ENCODE data around the gene FETUB.
"Not testable (repeated sequence)": the region's sequence is repeated elsewhere in the genome, so short reads cannot be mapped to it uniquely, and the experiment has no call there.

The FETUB gene

DNA sequence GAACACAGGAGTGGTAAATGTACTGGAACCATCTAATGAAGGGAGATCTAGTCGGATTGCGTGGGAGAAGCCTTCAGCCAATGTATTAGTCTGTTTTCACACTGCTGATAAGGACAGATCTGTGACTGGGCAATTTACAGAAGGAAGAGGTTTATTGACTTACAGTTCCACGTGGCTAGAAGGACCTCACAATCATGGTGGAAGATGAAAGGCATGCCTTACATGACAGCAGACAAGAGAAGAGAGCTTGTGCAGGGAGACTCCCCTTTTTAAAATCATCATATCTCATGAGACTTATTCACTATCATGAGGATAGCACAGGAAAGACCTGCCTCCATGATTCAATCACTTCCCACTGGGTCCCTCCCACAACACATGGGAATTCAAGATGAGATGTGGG is 42.6 kb downstream of the FETUB start:
- DNase-seq: no peak

DNA sequence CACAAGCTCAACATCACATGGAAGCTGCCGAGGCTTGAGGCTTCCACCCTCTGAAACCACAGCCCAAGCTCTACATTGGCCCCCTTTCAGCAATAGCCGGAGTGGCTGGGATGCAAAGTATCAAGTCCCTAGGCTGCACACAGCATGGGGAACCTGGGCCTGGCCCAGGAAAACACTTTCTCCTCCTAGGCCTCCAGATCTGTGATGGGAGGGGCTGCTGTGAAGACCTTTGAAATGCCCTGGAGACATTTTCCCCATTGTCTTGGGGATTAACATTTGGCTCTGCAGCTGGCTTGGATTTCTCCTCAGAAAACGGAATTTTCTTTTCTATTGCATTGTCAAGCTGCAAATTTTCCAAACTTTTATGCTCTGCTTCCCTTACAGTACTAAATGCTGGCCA is 43.8 kb downstream of the FETUB start:
- no peak for DNase-seq

DNA sequence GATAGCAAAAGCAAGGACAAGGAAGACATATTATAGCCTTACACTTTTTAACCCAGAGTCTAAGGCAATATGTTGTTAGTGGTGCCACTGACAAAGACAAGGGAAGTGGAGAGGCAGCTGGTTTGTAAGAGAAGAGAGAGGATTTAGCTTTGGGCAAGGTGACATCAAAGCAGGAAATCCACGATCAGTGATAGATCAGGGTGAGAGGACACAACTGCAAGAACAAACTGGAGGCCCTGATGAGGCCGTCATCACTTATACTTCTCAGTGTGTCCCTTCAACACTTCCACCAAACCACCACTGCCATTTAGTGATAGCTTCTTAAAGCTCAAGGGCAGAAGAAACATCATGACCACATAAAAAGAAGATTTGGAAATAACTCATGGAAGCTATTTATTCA is 46.3 kb downstream of the FETUB start:
- DNase-seq: not testable (repeated sequence)

DNA sequence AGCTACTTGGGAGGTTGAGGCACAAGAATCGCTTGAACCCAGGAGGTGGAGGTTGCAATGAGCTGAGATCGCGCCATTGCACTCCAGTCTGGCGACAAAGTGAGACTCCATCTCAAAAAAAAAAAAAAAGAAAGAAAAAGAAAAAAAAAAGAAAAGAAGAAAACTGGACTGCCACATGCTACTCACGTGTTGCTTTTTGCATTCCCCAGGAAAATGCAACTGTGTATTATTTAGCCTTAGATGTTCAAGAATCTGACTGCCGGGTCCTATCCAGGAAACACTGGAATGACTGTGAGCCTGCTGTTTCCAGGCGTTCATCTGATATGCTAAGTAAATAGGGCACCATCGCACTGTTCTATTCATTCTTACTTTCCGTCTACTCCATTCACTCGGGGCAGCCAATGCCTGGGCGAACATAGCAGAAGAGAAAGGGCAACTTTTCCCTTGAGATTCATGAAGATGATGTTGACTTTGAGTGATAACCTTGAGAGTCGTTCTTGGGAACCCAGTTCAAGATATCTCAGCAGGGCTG is 47.0 kb downstream of the FETUB start:
- DNase-seq: no peak

DNA sequence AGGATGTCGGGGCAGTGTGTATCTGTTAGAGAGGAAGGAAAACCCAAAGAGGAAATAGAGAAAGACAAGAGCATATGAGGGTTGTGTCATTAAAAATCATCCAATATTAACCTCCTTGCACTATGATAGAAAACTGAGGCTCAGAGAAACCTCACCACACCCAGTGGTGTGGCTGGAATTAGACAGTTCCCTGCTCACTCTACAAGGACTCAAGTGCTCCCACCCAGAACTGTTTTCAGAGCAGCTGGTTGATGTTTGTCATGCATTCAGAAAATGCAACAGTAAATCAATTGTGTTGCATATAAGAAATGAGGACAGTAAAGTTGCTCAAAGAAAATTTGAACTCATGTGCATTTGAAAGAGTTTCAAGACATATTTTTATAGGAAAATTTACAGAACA is 50.1 kb downstream of the FETUB start:
- not testable (repeated sequence) for DNase-seq

DNA sequence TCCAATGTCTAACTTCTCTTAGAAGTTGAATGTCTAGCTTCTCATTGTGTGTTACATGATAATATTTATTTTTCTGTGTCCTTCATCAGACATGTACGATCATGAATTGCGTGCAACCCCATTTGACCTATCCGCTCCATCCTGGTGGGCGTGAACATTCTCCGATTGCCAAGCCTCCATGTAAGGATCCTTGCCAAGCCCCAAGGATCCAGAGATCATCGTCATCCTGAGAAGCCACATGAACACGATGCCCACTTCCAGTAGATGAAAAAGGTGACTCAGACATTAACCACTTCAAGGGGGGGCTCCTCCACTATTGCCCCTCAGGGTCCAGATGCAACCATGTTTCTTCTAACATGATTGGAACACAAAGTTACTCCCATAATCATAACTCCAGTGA is 51.5 kb downstream of the FETUB start:
- DNase-seq: no peak

DNA sequence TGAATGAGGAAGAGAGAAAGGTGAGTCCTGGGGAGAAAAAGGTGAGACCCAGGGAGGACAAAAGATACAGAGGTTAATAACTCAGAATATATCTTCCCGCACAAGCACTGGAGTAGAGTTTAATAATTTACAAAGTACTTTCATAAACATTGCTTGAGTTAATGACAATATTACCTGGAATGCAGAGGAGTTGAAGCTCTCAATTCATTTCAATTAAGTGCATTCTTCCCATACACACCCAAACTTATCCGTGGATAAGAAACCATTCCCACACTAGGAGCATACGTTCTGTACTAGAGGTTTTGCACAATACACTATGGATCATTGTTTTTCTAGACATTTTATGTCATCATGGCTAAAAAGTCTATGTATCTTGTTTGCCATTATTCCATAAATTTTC is 53.6 kb downstream of the FETUB start:
- DNase-seq: no peak

DNA sequence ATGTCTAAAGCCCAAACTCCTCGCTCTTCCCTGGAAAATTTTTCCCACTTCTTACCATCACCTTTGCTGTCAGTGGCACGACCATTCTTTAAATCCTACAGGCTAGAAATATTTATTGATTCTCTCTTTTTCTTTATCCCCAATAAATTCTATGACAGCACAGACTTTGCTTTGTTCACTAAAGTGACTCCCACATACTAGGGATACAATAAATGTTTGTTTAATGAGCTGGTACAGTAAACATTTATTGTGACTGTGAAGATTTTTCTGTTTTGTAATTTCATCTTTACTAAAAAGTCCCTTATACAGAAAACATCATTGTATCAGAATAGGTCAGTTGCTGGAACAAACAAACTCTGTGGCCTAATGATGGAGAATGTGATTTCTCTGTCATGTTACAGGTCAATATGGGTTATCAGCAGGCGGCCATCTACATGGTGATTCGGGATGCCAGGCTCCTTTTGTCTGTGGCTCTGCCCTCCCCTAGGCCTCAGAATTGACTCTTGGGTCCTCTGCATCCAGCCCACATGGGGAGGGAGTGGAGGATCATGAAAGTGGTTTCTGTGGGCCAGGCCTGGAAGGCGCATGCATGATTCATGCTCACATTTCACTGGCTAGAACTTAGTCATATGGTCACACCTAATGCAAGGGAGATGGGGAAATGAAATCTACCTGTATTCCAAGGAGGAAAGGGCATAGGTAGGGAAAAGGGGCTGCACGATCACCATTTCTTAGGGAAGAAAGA is 54.3 kb downstream of the FETUB start:
- DNase-seq: no peak

DNA sequence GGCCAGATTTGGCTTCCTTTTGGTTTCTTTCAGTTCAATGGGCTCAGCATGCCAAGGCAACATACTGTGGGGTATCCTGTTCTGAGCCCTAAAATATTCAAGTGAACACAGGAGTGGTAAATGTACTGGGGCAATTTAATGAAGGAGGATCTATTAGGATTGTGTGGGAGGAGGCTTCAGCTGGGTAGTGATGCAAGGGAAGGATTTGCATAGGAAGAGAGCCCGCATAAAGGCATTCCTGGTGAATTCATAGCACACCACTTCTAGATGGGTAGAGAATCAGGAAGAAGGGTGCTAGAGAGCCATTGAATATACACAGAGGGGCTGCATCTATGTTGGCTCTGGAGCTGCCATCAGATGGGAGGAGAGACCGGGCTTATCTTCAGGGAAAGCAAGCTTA is 56.3 kb downstream of the FETUB start:
- DNase-seq: no peak

DNA sequence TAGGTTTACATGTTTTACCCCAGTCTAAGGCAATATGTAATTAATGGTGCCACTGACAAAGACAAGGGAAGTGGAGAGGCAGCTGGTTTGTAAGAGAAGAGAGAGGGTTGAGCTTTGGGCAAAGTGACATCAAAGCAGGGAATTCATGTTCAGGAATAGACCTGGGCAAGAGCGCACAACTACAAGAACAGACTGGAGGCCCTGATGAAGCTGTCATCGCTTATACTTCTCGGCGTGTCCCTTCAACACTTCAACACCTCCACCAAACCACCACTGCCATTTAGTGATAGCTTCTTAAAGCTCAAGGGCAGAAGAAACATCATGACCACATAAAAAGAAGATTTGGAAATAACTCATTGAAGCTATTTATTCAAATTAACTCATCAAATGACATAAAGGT is 57.3 kb downstream of the FETUB start:
- no peak for DNase-seq

DNA sequence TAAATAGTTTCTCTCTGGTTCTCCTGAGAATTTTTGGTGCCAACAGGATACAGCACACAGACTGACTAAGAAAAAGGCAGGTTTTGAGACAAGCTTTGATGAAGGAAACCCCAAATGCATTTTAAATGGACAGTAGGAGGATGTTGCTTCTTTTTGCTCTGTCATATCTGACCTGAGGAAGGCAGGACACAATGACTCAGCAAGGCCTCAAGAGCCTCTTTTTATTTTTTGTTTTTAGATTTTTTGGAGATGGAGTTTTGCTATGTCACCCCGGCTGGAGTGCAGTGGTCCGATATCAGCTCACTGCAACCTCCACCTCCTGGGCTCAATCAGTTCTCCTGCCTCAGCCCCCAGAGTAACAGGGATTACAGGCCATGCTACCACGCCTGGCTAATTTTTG is 60.1 kb downstream of the FETUB start:
- no peak for DNase-seq

DNA sequence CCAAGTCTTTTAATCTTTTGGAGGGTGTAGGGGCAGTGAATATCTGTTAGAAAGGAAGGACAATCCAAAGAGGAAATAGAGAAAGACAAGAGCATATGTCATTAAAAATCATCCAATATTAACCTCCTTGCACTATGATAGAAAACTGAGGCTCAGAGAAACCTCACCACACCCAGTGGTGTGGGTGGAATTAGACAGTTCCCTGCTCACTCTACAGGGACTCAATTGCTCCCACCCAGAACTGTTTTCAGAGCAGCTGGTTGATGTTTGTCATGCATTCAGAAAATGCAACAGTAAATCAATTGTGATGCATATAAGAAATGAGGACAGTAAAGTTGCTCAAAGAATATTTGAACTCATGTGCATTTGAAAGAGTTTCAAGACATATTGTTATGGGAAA is 62.3 kb downstream of the FETUB start:
- DNase-seq: not testable (repeated sequence)
